ENCODE results near the gene KRTAP5-4.
"Not testable (repeated sequence)": the region's sequence is repeated elsewhere in the genome, so short reads cannot be mapped to it uniquely, and the experiment has no call there.

KRTAP5-4 gene

GRCh38 chr11:1622086-1622485 is at the start of gene KRTAP5-4:
Gene KRTAP5-4, minus strand, starts transcription at chr11:1622138. Its CDS starts 45 bp downstream, at chr11:1622093.
- in situ Hi-C loops (cut with HindIII; ENCODE audit: low sequenced_read_pairs) = no loop called here

GRCh38 chr11:1671658-1672057 is 49.7 kb upstream of the KRTAP5-4 start:
- in situ Hi-C loops (cut with HindIII; ENCODE audit: low sequenced_read_pairs) = no loop called here

GRCh38 chr11:1670905-1671371 is 49.0 kb upstream of the KRTAP5-4 start:
- in situ Hi-C loops (cut with HindIII; ENCODE audit: low sequenced_read_pairs) = no loop called here

- in situ Hi-C loops (cut with HindIII; ENCODE audit: low sequenced_read_pairs) = not testable (repeated sequence)
Observed at GRCh38 chr11:1670457-1670856, 48.5 kb upstream of the KRTAP5-4 start.

- in situ Hi-C loops (cut with HindIII; ENCODE audit: low sequenced_read_pairs) = no loop called here
Observed at GRCh38 chr11:1669546-1670218, 47.7 kb upstream of the KRTAP5-4 start.

- in situ Hi-C loops (cut with HindIII; ENCODE audit: low sequenced_read_pairs) = no loop called here
Observed at GRCh38 chr11:1668911-1669473, 47.1 kb upstream of the KRTAP5-4 start.

GRCh38 chr11:1667906-1668305 is 46.0 kb upstream of the KRTAP5-4 start:
- in situ Hi-C loops (cut with HindIII; ENCODE audit: low sequenced_read_pairs) = no loop called here

GRCh38 chr11:1667121-1667850 is 45.3 kb upstream of the KRTAP5-4 start:
- in situ Hi-C loops (cut with HindIII; ENCODE audit: low sequenced_read_pairs) = no loop called here

- in situ Hi-C loops (cut with HindIII; ENCODE audit: low sequenced_read_pairs) = no loop called here
Observed at GRCh38 chr11:1665313-1665712, 43.4 kb upstream of the KRTAP5-4 start.

- in situ Hi-C loops (cut with HindIII; ENCODE audit: low sequenced_read_pairs) = not testable (repeated sequence)
Observed at GRCh38 chr11:1662699-1663283, 40.9 kb upstream of the KRTAP5-4 start.

- in situ Hi-C loops (cut with HindIII; ENCODE audit: low sequenced_read_pairs) = not testable (repeated sequence)
Observed at GRCh38 chr11:1661454-1662269, 39.7 kb upstream of the KRTAP5-4 start.

GRCh38 chr11:1660111-1660867 is 38.4 kb upstream of the KRTAP5-4 start:
- in situ Hi-C loops (cut with HindIII; ENCODE audit: low sequenced_read_pairs) = no loop called here

- in situ Hi-C loops (cut with HindIII; ENCODE audit: low sequenced_read_pairs) = no loop called here
Observed at GRCh38 chr11:1659506-1659905, 37.6 kb upstream of the KRTAP5-4 start.

- in situ Hi-C loops (cut with HindIII; ENCODE audit: low sequenced_read_pairs) = no loop called here
Observed at GRCh38 chr11:1656670-1657069, 34.7 kb upstream of the KRTAP5-4 start.

GRCh38 chr11:1656061-1656441 is 34.1 kb upstream of the KRTAP5-4 start:
- in situ Hi-C loops (cut with HindIII; ENCODE audit: low sequenced_read_pairs) = no loop called here

GRCh38 chr11:1655168-1656060 is 33.5 kb upstream of the KRTAP5-4 start:
- in situ Hi-C loops (cut with HindIII; ENCODE audit: low sequenced_read_pairs) = no loop called here

GRCh38 chr11:1654388-1655167 is 32.6 kb upstream of the KRTAP5-4 start:
- in situ Hi-C loops (cut with HindIII; ENCODE audit: low sequenced_read_pairs) = no loop called here
